Lower leg skin (tissue), 4 donors: Measurements from ENCODE around the gene NRG3. TPM values are rescaled to one million over a fixed set of nuclear protein-coding genes. Genes with fewer than 3 reads are reported as not detected.

Experiments used
- DNase-seq, 2 donors: peaks; one replicate each; pipeline ENCODE4 v3.0.0-alpha.2; 2019; ENCODE audit warnings: low spot score in 2 of 2
- H3K4me3 ChIP-seq: fragments of 200-600 bp; sonication (generic); 2 replicates; pipeline ENCODE4 v1.5.1; 2017; ENCODE audit warnings: mild to moderate bottlenecking, low read depth; ENCODE audit not compliant: poor library complexity, severe bottlenecking
- POLR2A ChIP-seq, 2 donors: fragments of 450-650 bp; IDR thresholded peaks; one replicate each; pipeline ENCODE4 v1.6.1; 2016 to 2017; ENCODE audit warnings: antibody characterized with exemption in 2 of 2, mild to moderate bottlenecking in 1 of 2, moderate library complexity in 1 of 2
- WGBS, 2 donors: methylation state at CpG; one replicate each; pipeline ENCODE4 v1.1.5; 2018; 5-methylcytosine and 5-hydroxymethylcytosine counted together
- intact Hi-C: fragments of 100-400 bp; cut with DNase I; formaldehyde crosslinking; loops from one replicate; pipeline ENCODE4 v1.15.0; 2023; ENCODE audit warnings: low total_unique reads
- total RNA-seq, 4 donors: library from RNA; depleted of rRNA; stranded (reverse); fragments of >200 nt; gene quantifications; one replicate each; pipeline ENCODE4 v1.1.0, GENCODE V29; 2016
- TF ChIP-seq, protein P1 (sequence below), 3 donors: fragments of 450-650 bp; IDR thresholded peaks; one replicate each; pipeline ENCODE4 v1.5.1; 2016; ENCODE audit warnings: antibody characterized with exemption in 3 of 3, mild to moderate bottlenecking in 3 of 3, moderate library complexity in 2 of 3

Gene NRG3
- total RNA-seq, 4 donors from 2014 or later = 0.15 to 2.5 (median 0.50) TPM

- no peak for DNase-seq
- H3K4me3 ChIP-seq = no peak overlapping the region
- intact Hi-C loops = no loop called here
- WGBS, 2 donors = 85 to 91% methylated on average over 1 of the region's 1 CpG
- TF ChIP-seq, protein P1, sequence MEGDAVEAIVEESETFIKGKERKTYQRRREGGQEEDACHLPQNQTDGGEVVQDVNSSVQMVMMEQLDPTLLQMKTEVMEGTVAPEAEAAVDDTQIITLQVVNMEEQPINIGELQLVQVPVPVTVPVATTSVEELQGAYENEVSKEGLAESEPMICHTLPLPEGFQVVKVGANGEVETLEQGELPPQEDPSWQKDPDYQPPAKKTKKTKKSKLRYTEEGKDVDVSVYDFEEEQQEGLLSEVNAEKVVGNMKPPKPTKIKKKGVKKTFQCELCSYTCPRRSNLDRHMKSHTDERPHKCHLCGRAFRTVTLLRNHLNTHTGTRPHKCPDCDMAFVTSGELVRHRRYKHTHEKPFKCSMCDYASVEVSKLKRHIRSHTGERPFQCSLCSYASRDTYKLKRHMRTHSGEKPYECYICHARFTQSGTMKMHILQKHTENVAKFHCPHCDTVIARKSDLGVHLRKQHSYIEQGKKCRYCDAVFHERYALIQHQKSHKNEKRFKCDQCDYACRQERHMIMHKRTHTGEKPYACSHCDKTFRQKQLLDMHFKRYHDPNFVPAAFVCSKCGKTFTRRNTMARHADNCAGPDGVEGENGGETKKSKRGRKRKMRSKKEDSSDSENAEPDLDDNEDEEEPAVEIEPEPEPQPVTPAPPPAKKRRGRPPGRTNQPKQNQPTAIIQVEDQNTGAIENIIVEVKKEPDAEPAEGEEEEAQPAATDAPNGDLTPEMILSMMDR (IDR thresholded peaks at IDR 0.05) = no peak
- no peak for TF ChIP-seq POLR2A (IDR thresholded peaks at IDR 0.05)
Observed at GRCh38 chr10:82277591-82277990, 402.6 kb downstream of the NRG3 start.

DNA sequence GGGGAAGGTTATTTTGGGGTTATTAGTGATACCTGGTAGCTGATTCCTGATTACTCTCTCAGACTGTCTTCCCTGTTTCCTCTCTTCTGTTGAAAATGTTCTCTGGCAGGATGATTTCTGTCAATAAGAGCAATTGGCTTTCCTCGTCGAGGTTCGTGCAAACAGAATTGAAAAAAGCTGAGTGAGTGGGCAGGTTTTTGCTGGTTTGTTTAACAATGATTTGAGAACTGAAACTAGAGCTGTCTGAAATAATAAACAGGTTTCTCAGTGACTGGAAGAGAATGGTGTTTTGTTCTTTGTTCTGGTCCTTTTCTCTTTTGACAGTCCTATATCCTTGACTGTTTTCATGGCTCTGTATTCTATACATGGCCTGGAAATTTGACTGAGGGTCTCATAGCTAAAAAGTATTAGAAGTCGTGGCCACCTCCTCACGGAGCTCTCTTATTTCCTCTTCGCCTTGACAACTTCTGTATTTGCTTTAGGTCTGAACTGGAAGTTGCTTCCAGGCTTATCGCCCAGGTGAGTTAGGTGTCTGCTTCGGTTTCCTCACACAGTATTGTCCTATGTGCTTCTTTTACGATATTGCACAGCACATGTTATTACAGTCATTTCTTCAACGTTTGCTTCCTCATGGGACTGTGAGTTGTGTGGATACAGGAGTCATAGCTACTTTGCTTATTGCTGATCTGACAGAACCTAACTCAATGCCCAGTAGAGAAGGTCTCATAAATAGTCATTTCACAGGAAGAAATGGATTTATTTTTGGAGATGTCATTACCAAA lies 403.6 kb downstream of the NRG3 start:
- 68 to 75% methylated on average over 10 of the region's 10 CpGs for WGBS, 2 donors
- intact Hi-C loops = no loop called here

GRCh38 chr10:82282782-82283456 lies 407.9 kb downstream of the NRG3 start:
- WGBS, 2 donors = 68% methylated on average over 8 of the region's 8 CpGs
- H3K4me3 ChIP-seq = no peak overlapping the region
- intact Hi-C loops = no loop called here
- no peak for TF ChIP-seq POLR2A (IDR thresholded peaks at IDR 0.05)
- TF ChIP-seq, protein P1 (IDR thresholded peaks at IDR 0.05) = no peak
- DNase-seq = no peak

More for the DNA sequence above, 403.6 kb downstream of the NRG3 start:
- no peak for TF ChIP-seq POLR2A (IDR thresholded peaks at IDR 0.05)
- TF ChIP-seq, protein P1 (IDR thresholded peaks at IDR 0.05) = no peak
- DNase-seq = no peak
- no peak overlapping the region for H3K4me3 ChIP-seq

DNA sequence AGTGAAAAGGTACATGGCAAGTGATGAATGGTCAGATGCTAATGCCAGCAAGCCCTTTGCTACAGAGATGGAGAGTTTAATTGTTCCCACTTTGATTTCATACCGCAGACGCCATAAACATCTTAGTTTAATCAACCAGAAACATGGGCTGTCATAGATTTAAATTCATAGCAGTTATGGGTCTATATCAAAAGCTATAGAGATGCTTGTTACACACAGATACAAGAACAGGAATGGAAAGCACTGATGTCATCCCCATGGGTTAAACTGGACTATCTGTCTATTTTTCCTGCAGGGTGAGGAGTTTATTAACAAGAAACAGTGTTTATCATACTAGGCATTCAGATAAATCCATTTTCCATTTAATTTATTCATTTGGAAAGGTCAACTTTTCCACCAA lies 409.2 kb downstream of the NRG3 start:
- TF ChIP-seq, protein P1 (IDR thresholded peaks at IDR 0.05) = no peak
- no peak for TF ChIP-seq POLR2A (IDR thresholded peaks at IDR 0.05)
- intact Hi-C loops = no loop called here
- H3K4me3 ChIP-seq = no peak overlapping the region
- 81% methylated on average over 2 of the region's 2 CpGs for WGBS, 2 donors
- DNase-seq = no peak

DNA sequence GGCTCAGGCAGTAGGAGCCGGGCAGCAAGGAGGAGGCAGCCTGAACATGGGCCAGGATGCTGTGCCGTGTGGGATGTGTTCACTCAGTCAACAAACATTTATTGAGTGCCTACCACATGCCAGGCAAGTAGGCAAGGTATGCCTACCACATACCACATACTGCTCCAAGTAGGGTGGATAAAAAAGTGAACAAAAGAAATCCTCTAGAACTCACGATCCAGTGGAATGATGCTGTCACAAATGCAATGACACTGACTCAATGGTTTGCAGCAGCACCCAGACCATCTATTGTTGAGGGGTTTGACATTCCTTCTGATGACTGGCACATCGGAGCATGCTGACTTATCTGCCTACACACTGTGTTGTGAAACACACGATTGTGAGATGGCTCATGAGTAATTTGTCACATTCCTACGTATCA lies 413.5 kb downstream of the NRG3 start:
- DNase-seq = no peak
- TF ChIP-seq, protein P1 (IDR thresholded peaks at IDR 0.05) = no peak
- TF ChIP-seq POLR2A (IDR thresholded peaks at IDR 0.05) = no peak
- WGBS, 2 donors = 85% methylated on average over 6 of the region's 6 CpGs
- intact Hi-C loops = no loop called here
- no peak overlapping the region for H3K4me3 ChIP-seq
